ENCODE measurements around the gene RNF145. TPM values are rescaled to one million over a fixed set of nuclear protein-coding genes. Genes with fewer than 3 reads are reported as not detected.

The RNF145 gene
- total and polyA plus RNA-seq, 10 of the 15 experiments (the other 5 are each of a cell fraction or from before 2014, with no cell fraction given), result 9.7 to 58.1 (median 38.2) TPM

GRCh38 chr5:159210846-159211245 lies 1.5 kb upstream of the RNF145 start:
- no peaks in the 10 kb centered on the region for H3K9me3 ChIP-seq (replicated peaks; ENCODE audit: control insufficient read depth, insufficient read depth, low read length)
- ChIA-PET SMC1A (ENCODE audit: uncharacterized antibody, unreplicated experiment) (interaction anchor here (0.7 to 1.6 kb wide), 7 partner anchors 13 to 63 kb away, joined by 3 to 6 read pairs (median 4); no protein-coding TSS in a partner anchor), POLR2A (no interaction called here), CTCF (interaction anchor here (2.1 kb wide), 1 partner anchor 106 kb away, joined by 6 read pairs; no protein-coding TSS in a partner anchor), RAD21 (ENCODE audit: unreplicated experiment) (interaction anchor here (1.0 kb wide), 1 partner anchor 106 kb away, joined by 4 read pairs; no protein-coding TSS in a partner anchor)
- H3K4me3 ChIP-seq, result no peak overlapping the region
- H3K36me3 ChIP-seq (ENCODE audit: control insufficient read depth in 2 of 2, insufficient read depth in 2 of 2, low read length in 1 of 2), result no peaks in the 10 kb centered on the region
- WGBS (ENCODE audit: insufficient coverage, insufficient replicate concordance, low lambda C conversion rate, missing lambda C conversion rate), result 100% methylated on average over 1 of the region's 1 CpG
- ATAC-seq, result no peak
- peaks cover 41% of the 10 kb centered on the region for H3K79me2 ChIP-seq (ENCODE audit: control insufficient read depth, insufficient read depth, low read length)
- no peak for TF ChIP-seq NFXL1 (IDR thresholded peaks at IDR 0.05; ENCODE audit: borderline replicate concordance)
- no peak for TF ChIP-seq FOXK2 (IDR thresholded peaks at IDR 0.05)
- no peak for TF ChIP-seq BMI1 (IDR thresholded peaks at IDR 0.05; ENCODE audit: borderline replicate concordance)
- no peak for TF ChIP-seq PKNOX1 (IDR thresholded peaks at IDR 0.05)
- no peak for TF ChIP-seq TCF12 (IDR thresholded peaks at IDR 0.05; ENCODE audit: low read depth, low read length)
- TF ChIP-seq SMARCA5 (IDR thresholded peaks at IDR 0.05), result no peak
- TF ChIP-seq JUNB (IDR thresholded peaks at IDR 0.05), result no peak
- no peak for TF ChIP-seq E2F4 (IDR thresholded peaks at IDR 0.05; ENCODE audit: low read depth, low read length)
- intact Hi-C loops (cut with micrococcal nuclease; ENCODE audit: unreplicated experiment) (no loop called here), in situ Hi-C loops (cut with MboI) (no loop called here)
- H3K27me3 ChIP-seq (replicated peaks in 1 of 2; ENCODE audit: control insufficient read depth in 2 of 2, insufficient read depth in 2 of 2, low read length in 1 of 2), result no peaks in the 10 kb centered on the region
- H3K9ac ChIP-seq (ENCODE audit: control insufficient read depth, insufficient read depth, low read length), result no peak overlapping the region
- no peak for DNase-seq (ENCODE audit: low read depth, low spot score)
- H3K27ac ChIP-seq (ENCODE audit: control insufficient read depth, insufficient read depth), result no peak overlapping the region
- BruUV-seq (replicated peaks), result no TSS peak
- H3K4me1 ChIP-seq (ENCODE audit: control insufficient read depth, insufficient read depth, low read length), result peaks cover 9% of the 10 kb centered on the region
- H3K4me2 ChIP-seq (ENCODE audit: control insufficient read depth, insufficient read depth), result no peak overlapping the region
- no peaks in the 10 kb centered on the region for H4K20me1 ChIP-seq (ENCODE audit: control insufficient read depth, insufficient read depth)
- FAIRE-seq, result no peak
- 0 out of 2 replicates have a peak overlapping the region, but pooled peaks have one; percentile 16 for H2AFZ ChIP-seq (ENCODE audit: control insufficient read depth, low read depth, low read length)
